Measurements from ENCODE around the gene ROM1.

DNA sequence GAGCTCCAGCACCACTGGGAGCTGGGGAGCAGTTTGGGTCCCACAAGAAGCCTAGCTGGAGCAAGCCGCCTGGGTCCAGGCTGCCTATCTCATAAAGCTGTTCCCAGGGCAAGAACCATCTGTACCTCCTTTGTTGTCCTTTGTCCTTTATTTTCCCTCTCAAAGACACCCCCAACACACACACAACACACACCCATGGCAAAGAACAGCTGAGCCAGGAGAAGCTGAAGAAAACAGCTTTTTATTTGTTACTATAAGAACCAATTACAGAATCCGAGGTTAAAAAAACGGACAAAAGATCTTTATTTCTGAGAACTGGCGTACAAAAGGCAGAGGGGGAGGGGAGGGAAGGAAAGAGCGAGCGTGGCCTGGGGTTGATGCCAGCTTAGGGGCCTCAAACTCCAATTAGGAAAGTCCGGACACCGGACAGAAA is 20.1 kb upstream of the ROM1 start:
- TF ChIP-seq POLR2AphosphoS5 (IDR thresholded peaks at IDR 0.05; ENCODE audit: borderline replicate concordance, low read depth, low read length) (no peak), EZH2 (IDR thresholded peaks at IDR 0.05) (no peak), FOXP2 (optimal IDR thresholded peaks at IDR 0.05; ENCODE audit: control extremely low read depth, extremely low read length, insufficient read depth) (no peak)
